PC-3 (cell line): ENCODE data around the gene PLEKHA6.

Experiments used
- CTCF ChIP-seq: fragments of 300-600 bp; sonication (generic); conservative IDR thresholded peaks from 2 replicates; pipeline ENCODE4 v1.5.1; 2017; ENCODE audit warnings: antibody characterized with exemption, low read depth, mild to moderate bottlenecking, low read length
- EZH2 ChIP-seq: fragments of 300-600 bp; sonication (generic); IDR thresholded peaks from one replicate; pipeline ENCODE4 v1.6.1; 2017; ENCODE audit warnings: antibody characterized with exemption, mild to moderate bottlenecking, low read length; ENCODE audit not compliant: unreplicated experiment
- EZH2phosphoT487 ChIP-seq: fragments of 300-600 bp; sonication (generic); IDR thresholded peaks from 2 replicates; pipeline ENCODE4 v1.6.1; 2018; ENCODE audit warnings: mild to moderate bottlenecking, antibody characterized with exemption, low read length, borderline replicate concordance

DNA sequence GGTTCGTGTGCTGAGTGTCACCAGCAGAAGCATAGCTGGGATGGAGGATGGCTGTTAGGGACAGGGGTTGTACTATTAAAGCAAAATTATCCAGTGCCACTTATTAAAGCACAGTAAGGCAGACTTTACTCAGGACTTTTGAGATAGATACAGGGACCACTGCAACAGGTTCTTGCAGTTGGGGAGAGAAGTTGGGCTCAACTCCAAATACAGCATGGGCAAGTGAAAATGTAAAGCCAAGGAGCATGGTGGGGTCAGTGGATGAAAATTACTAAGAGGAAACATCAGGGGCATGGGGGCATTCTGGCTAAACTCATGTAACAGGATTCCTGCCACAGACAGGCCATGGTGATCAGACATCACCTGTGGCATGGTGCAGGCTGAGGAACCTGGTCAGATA lies 178.6 kb downstream of the PLEKHA6 start:
- no peak for TF ChIP-seq CTCF
- TF ChIP-seq EZH2phosphoT487, result no peak
- no peak for TF ChIP-seq EZH2
